T-cell (primary cell): ENCODE measurements around the gene DNAJC15. TPM values are rescaled to one million over a fixed set of nuclear protein-coding genes. Genes with fewer than 3 reads are reported as not detected.

ENCODE experiments used
- ATAC-seq, 4 experiments: fragments of 200-7000 bp in 3 of 4; fragments of 150-1000 bp in 1 of 4; cut with Tn5 transposase; replicated peaks in 1 of 4; 1 replicate in 3 of 4; 2 replicates in 1 of 4; pipeline ENCODE4 v1.10.0; 2021; ENCODE audit warnings: moderate library complexity in 3 of 4, mild to moderate bottlenecking in 2 of 4, moderate number of reproducible peaks in 1 of 4
- CTCF ChIA-PET, 2 donors: fragments of 300-600 bp; sonication (Branson Sonifier 250); formaldehyde crosslinking; loops; one replicate each; lab custom pipeline; 2022; ENCODE audit warnings: antibody characterized with exemption in 2 of 2; lab: Charles Lee
- POLR2A ChIA-PET, 2 donors: fragments of 300-600 bp; sonication (Branson Sonifier 250); formaldehyde crosslinking; loops; one replicate each; lab custom pipeline; 2022; ENCODE audit warnings: antibody characterized with exemption in 2 of 2; lab: Charles Lee
- DNase-seq, 35 experiments: peaks; one replicate each; pipeline versions ENCODE4 v3.0.0 to v3.0.0-alpha.2; 2013 to 2023
- H3K27ac ChIP-seq: one replicate; pipeline ENCODE4 v1.5.1; 2013; ENCODE audit warnings: low read length
- H3K27me3 ChIP-seq, 2 experiments: replicated peaks in 1 of 2; 1 replicate in 1 of 2; 2 replicates in 1 of 2; pipeline versions ENCODE4 v1.6.1 to v1.7.0; 2013; ENCODE audit warnings: low read length in 1 of 2, mixed read lengths in 1 of 2; ENCODE audit not compliant: control insufficient read depth in 2 of 2, insufficient read depth in 2 of 2; ENCODE audit errors: extremely low read depth in 1 of 2
- H3K36me3 ChIP-seq, 2 donors: 1 replicate in 1 of 2; 2 replicates in 1 of 2; pipeline versions ENCODE4 v1.6.1 to v1.7.0; 2013; ENCODE audit warnings: low read length in 1 of 2; ENCODE audit not compliant: control insufficient read depth in 2 of 2, insufficient read depth in 1 of 2; ENCODE audit errors: extremely low read depth in 1 of 2
- H3K4me1 ChIP-seq, 2 experiments: 1 replicate in 1 of 2; 2 replicates in 1 of 2; pipeline versions ENCODE4 v1.6.1 to v1.7.0; 2013; ENCODE audit warnings: low read length in 2 of 2, mixed read lengths in 1 of 2; ENCODE audit not compliant: insufficient read depth in 2 of 2, control insufficient read depth in 1 of 2; ENCODE audit errors: extremely low read depth in 1 of 2
- H3K4me3 ChIP-seq, 2 donors: 1 replicate in 1 of 2; 2 replicates in 1 of 2; pipeline versions ENCODE4 v1.5.1 to v1.7.0; 2013; ENCODE audit warnings: mild to moderate bottlenecking in 2 of 2, low read length in 1 of 2, moderate library complexity in 1 of 2; ENCODE audit not compliant: control insufficient read depth in 1 of 2; ENCODE audit errors: extremely low read depth in 1 of 2
- H3K9me3 ChIP-seq: 2 replicates; pipeline ENCODE4 v1.7.0; 2013
- H3K27ac Mint-ChIP-seq, 2 donors: one replicate each; pipeline ENCODE4 v1.8.0; 2020 to 2021; ENCODE audit warnings: mild to moderate bottlenecking in 2 of 2, mixed read lengths in 2 of 2
- H3K27me3 Mint-ChIP-seq, 2 donors: one replicate each; pipeline ENCODE4 v1.8.0; 2021 to 2022; ENCODE audit warnings: mixed read lengths in 2 of 2
- H3K36me3 Mint-ChIP-seq: one replicate; pipeline ENCODE4 v1.8.0; 2021; ENCODE audit warnings: mixed read lengths
- H3K4me1 Mint-ChIP-seq, 3 donors: one replicate each; pipeline ENCODE4 v1.8.0; 2020 to 2022; ENCODE audit warnings: mixed read lengths in 3 of 3, mild to moderate bottlenecking in 1 of 3
- H3K4me3 Mint-ChIP-seq, 3 donors: one replicate each; pipeline ENCODE4 v1.8.0; 2020 to 2022; ENCODE audit warnings: mild to moderate bottlenecking in 3 of 3, mixed read lengths in 3 of 3, moderate library complexity in 3 of 3
- H3K9me3 Mint-ChIP-seq, 3 donors: one replicate each; pipeline ENCODE4 v1.8.0; 2020 to 2022; ENCODE audit warnings: mixed read lengths in 3 of 3
- WGBS: methylation state at CpG from one replicate; pipeline ENCODE4 v1.1.5; 2013; ENCODE audit warnings: missing lambda C conversion rate; ENCODE audit not compliant: insufficient coverage; 5-methylcytosine and 5-hydroxymethylcytosine counted together
- total RNA-seq, 35 experiments: library from RNA in 6 of 35; stranded (reverse) in 6 of 35; fragments of 120-200 nt in 1 of 35; gene quantifications; one replicate each; pipeline versions ENCODE4 v1.2.1 to v1.2.4 and lab custom pipeline; 2013 to 2026

The DNAJC15 gene
- total RNA-seq, 5 donors from 2014 or later (not counting 1 experiment from before 2014, with no cell fraction given) = 4.4 to 10.8 (median 8.5) TPM

- POLR2A ChIA-PET = interaction anchor here (0.7 to 2.4 kb wide), 3 partner anchors 30 to 65 kb away, joined by 3 to 17 read pairs (median 9); partner anchors contain the start of gene EPSTI1 (in 1 of the 2)
Observed at GRCh38 chr13:43021926-43022670, 1.3 kb upstream of the DNAJC15 start.

GRCh38 chr13:43022934-43023288 lies 475 bp upstream of the DNAJC15 start:
- Histone ChIP-seq H3K36me3 (no peaks in the 10 kb centered on the region), H3K27ac (peak overlapping the region; percentile 76), H3K4me1 (peaks cover 0 to 24% of the 10 kb centered on the region in 2 experiments), H3K9me3 (no peaks in the 10 kb centered on the region), H3K4me3 (peak overlapping the region; percentile 80 to 86), H3K27me3 (no peaks in the 10 kb centered on the region)
- Mint-ChIP-seq H3K27me3 (no peaks in the 10 kb centered on the region), H3K36me3 (peaks cover 2% of the 10 kb centered on the region), H3K4me1 (peaks cover 25 to 32% (median 29%) of the 10 kb centered on the region in 3 donors), H3K9me3 (no peaks in the 10 kb centered on the region), H3K27ac (peak overlapping the region in 1 of 2 donors; percentile 99), H3K4me3 (peak overlapping the region; percentile 90 to 99 (median 91))
- ChIA-PET CTCF (interaction anchor here (0.5 to 2.4 kb wide), 5 partner anchors 29 to 70 kb away, joined by 3 to 6 read pairs (median 6); no protein-coding TSS in a partner anchor), POLR2A (interaction anchor here (0.7 to 2.4 kb wide), 3 partner anchors 31 to 64 kb away, joined by 3 to 17 read pairs (median 9); partner anchors contain the start of gene EPSTI1 (in 1 of the 2))
- ATAC-seq (no peak), DNase-seq (no peak)
- WGBS = 72% methylated on average over 4 of the region's 12 CpGs

More at GRCh38 chr13:43021926-43022670, 1.3 kb upstream of the DNAJC15 start:
- Mint-ChIP-seq H3K27me3 (no peaks in the 10 kb centered on the region), H3K36me3 (no peaks in the 10 kb centered on the region), H3K27ac (no peak overlapping the region), H3K4me3 (peak overlapping the region in 1 of 3 donors; percentile 99), H3K9me3 (no peaks in the 10 kb centered on the region), H3K4me1 (peaks cover 22 to 31% (median 25%) of the 10 kb centered on the region in 3 donors)
- Histone ChIP-seq H3K27ac (no peak overlapping the region), H3K36me3 (no peaks in the 10 kb centered on the region), H3K9me3 (no peaks in the 10 kb centered on the region), H3K27me3 (no peaks in the 10 kb centered on the region), H3K4me1 (peaks cover 0 to 24% of the 10 kb centered on the region in 2 experiments), H3K4me3 (no peak overlapping the region)
- DNase-seq = no peak
- no peak for ATAC-seq
- CTCF ChIA-PET = interaction anchor here (0.6 to 2.4 kb wide), 5 partner anchors 29 to 1682 kb away, joined by 4 to 8 read pairs (median 6); no protein-coding TSS in a partner anchor
- 90% methylated on average over 2 of the region's 11 CpGs for WGBS

DNA sequence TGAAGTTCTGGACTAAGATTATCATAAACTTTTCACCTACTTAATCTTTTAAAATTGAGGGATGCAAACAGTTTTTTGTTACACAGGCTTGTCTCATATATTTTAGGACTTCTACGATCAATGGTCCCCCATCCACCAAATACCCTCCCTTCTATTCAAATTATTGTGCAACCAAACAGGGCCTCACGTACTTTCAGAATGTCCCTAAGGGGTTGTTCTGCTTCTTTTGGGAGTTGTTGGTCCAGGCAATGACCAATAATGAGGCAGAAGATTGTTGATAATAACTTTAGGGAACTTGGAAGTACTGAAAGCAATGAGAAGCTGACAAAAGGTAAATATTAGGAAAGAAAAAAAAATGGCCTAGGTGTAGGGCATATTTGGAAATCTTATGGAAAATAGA lies 2.9 kb downstream of the DNAJC15 start:
- Histone ChIP-seq H3K4me1 (peaks cover 0 to 24% of the 10 kb centered on the region in 2 experiments), H3K9me3 (no peaks in the 10 kb centered on the region), H3K27me3 (no peaks in the 10 kb centered on the region), H3K36me3 (peaks cover 0 to 6% of the 10 kb centered on the region in 2 donors), H3K27ac (no peak overlapping the region), H3K4me3 (no peak overlapping the region)
- peaks cover 37 to 54% (median 50%) of the 10 kb centered on the region in 3 donors for H3K4me1 Mint-ChIP-seq
- CTCF ChIA-PET = interaction anchor here (0.8 to 0.9 kb wide), 2 partner anchors 13 to 35 kb away, joined by 3 to 4 read pairs; no protein-coding TSS in a partner anchor
- no peak for DNase-seq
- H3K27me3 Mint-ChIP-seq = no peaks in the 10 kb centered on the region
- H3K9me3 Mint-ChIP-seq = no peaks in the 10 kb centered on the region
- H3K36me3 Mint-ChIP-seq = peaks cover 17% of the 10 kb centered on the region
- no CpG with 5 or more reads among the region's 2 CpGs for WGBS
- H3K4me3 Mint-ChIP-seq = no peak overlapping the region
- POLR2A ChIA-PET = no interaction called here
- no peak for ATAC-seq
- H3K27ac Mint-ChIP-seq = no peak overlapping the region

DNA sequence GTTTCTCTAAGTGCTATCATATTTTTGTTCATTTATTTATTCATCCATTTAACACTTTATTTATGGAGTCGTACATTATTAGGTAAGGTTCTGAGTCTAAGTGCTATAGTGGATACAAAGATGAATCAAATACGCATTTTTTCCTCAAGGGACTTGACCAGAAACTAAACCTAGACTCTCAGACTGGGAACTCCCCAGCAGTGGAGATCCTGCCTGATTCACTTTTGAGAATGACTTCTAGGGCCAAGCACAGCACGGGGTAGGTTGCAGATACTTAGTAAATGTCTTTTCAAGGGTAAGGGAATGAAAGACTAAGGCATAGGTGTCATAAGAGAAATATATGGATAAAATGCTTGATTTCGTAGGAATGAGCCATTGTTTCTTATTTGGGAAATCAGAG lies 7.2 kb downstream of the DNAJC15 start:
- CTCF ChIA-PET = interaction anchor here in 1 of 2 donors (0.6 kb wide), 1 partner anchor 33 kb away, joined by 3 read pairs; no protein-coding TSS in a partner anchor
- Mint-ChIP-seq H3K27ac (no peak overlapping the region), H3K4me3 (no peak overlapping the region), H3K4me1 (peaks cover 27 to 51% (median 47%) of the 10 kb centered on the region in 3 donors), H3K27me3 (no peaks in the 10 kb centered on the region), H3K36me3 (peaks cover 42% of the 10 kb centered on the region), H3K9me3 (peaks cover 0 to 5% (median 0%) of the 10 kb centered on the region in 3 donors)
- peaks cover 0 to 2% of the 10 kb centered on the region in 2 experiments for H3K4me1 ChIP-seq
- H3K36me3 ChIP-seq = peaks cover 9 to 11% of the 10 kb centered on the region in 2 donors
- whole genome bisulfite sequencing = 100% methylated on average over 2 of the region's 4 CpGs
- no peak overlapping the region for H3K27ac ChIP-seq
- DNase-seq (no peak), ATAC-seq (no peak)
- H3K4me3 ChIP-seq = no peak overlapping the region
- no peaks in the 10 kb centered on the region for H3K9me3 ChIP-seq
- POLR2A ChIA-PET = no interaction called here
- H3K27me3 ChIP-seq = no peaks in the 10 kb centered on the region

DNA sequence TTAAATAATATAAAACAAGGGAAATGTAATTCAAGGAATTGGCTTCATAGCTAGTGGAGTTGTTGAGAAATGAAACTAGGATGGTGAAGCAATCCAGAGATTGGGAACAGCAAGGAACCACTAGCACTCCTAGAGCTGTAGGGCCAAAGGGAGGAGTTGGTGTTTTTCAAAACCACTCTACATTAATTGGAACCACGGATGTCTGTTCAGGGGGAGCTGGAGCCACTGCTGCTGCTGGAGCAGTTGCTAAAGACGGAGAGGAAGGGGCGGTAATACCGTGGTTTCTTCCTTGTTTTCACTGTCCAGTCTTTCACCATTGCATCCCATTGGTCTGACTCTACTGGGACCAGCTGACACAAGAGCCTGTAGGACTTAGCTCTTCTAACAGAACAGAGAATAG lies 8.5 kb downstream of the DNAJC15 start:
- DNase-seq = no peak
- H3K4me1 Mint-ChIP-seq = peaks cover 24 to 48% (median 46%) of the 10 kb centered on the region in 3 donors
- ChIA-PET POLR2A (no interaction called here), CTCF (interaction anchor here in 1 of 2 donors (1.0 kb wide), 1 partner anchor 26 kb away, joined by 3 read pairs; no protein-coding TSS in a partner anchor)
- H3K27me3 Mint-ChIP-seq = no peaks in the 10 kb centered on the region
- H3K27ac Mint-ChIP-seq = no peak overlapping the region
- H3K36me3 Mint-ChIP-seq = peaks cover 42% of the 10 kb centered on the region
- H3K9me3 Mint-ChIP-seq = peaks cover 0 to 5% (median 0%) of the 10 kb centered on the region in 3 donors
- peaks cover 11 to 12% of the 10 kb centered on the region in 2 donors for H3K36me3 ChIP-seq
- no peak for ATAC-seq
- 100% methylated on average over 1 of the region's 4 CpGs for WGBS
- H3K4me1 ChIP-seq = peaks cover 0 to 3% of the 10 kb centered on the region in 2 experiments
- H3K4me3 Mint-ChIP-seq = no peak overlapping the region
- no peak overlapping the region for H3K27ac ChIP-seq
- H3K9me3 ChIP-seq = no peaks in the 10 kb centered on the region
- H3K27me3 ChIP-seq = no peaks in the 10 kb centered on the region
- H3K4me3 ChIP-seq = no peak overlapping the region

DNA sequence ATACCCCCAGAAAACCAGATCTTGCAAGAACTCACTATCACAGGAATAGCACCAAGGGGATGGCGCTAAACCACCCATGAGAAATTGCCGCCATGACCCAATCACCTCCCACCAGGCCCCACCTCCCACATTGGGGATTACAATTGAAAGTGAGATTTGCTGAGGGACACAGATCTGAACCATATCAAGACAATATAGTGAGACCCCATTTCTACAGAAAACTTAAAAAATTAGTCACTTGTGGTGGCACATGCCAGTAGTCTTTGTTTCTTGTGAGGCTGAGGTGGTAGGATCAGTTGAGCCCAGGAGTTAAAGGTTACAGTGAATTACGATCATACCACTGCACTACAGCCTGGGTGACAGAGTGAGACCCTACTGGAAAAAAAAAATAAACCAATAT lies 9.7 kb downstream of the DNAJC15 start:
- POLR2A ChIA-PET = no interaction called here
- no peaks in the 10 kb centered on the region for H3K9me3 ChIP-seq
- peaks cover 0 to 5% (median 0%) of the 10 kb centered on the region in 3 donors for H3K9me3 Mint-ChIP-seq

More for the DNA sequence above, 9.7 kb downstream of the DNAJC15 start:
- no peak overlapping the region for H3K4me3 ChIP-seq
- CTCF ChIA-PET = no interaction called here
- Mint-ChIP-seq H3K27me3 (no peaks in the 10 kb centered on the region), H3K4me3 (no peak overlapping the region), H3K27ac (no peak overlapping the region), H3K36me3 (peaks cover 41% of the 10 kb centered on the region), H3K4me1 (peaks cover 20 to 49% (median 44%) of the 10 kb centered on the region in 3 donors)
- no CpG with 5 or more reads among the region's 3 CpGs for WGBS
- no peak overlapping the region for H3K27ac ChIP-seq
- no peaks in the 10 kb centered on the region for H3K27me3 ChIP-seq
- H3K4me1 ChIP-seq = peaks cover 0 to 3% of the 10 kb centered on the region in 2 experiments
- peaks cover 11 to 12% of the 10 kb centered on the region in 2 donors for H3K36me3 ChIP-seq
- ATAC-seq (no peak), DNase-seq (no peak)
